Kidney (tissue), 14 donors: ENCODE data around the gene SLC45A1. TPM values are rescaled to one million over a fixed set of nuclear protein-coding genes. Genes with fewer than 3 reads are reported as not detected.

Experiments used
- DNase-seq, 5 donors: peaks; one replicate each; pipeline ENCODE4 v3.0.0-alpha.2; 2013 to 2020
- FAIRE-seq: peaks from 2 replicates; lab custom pipeline; 2012; peaks lifted over from hg19 to GRCh38; lab: Jason Lieb, UNC
- H3K27ac ChIP-seq, 2 donors: one replicate each; pipeline ENCODE4 v1.7.0; 2013; ENCODE audit warnings: low read depth in 2 of 2, low read length in 2 of 2, inconsistent platforms in 1 of 2
- H3K27me3 ChIP-seq: one replicate; pipeline ENCODE4 v1.7.1; 2013; ENCODE audit warnings: low read length, inconsistent platforms; ENCODE audit not compliant: control insufficient read depth, insufficient read depth
- H3K36me3 ChIP-seq, 3 donors: one replicate each; pipeline versions ENCODE4 v1.7.0 to v1.7.1; 2013; ENCODE audit warnings: low read length in 3 of 3, control low read depth in 1 of 3, inconsistent platforms in 1 of 3; ENCODE audit not compliant: insufficient read depth in 3 of 3, control insufficient read depth in 2 of 3
- H3K4me1 ChIP-seq, 3 donors: one replicate each; pipeline versions ENCODE4 v1.7.0 to v1.7.1; 2013; ENCODE audit warnings: low read length in 3 of 3, inconsistent platforms in 1 of 3, low read depth in 1 of 3; ENCODE audit not compliant: control insufficient read depth in 2 of 3, insufficient read depth in 2 of 3
- H3K4me3 ChIP-seq, 3 donors: one replicate each; pipeline versions ENCODE4 v1.7.0 to v1.8.1; 2013; ENCODE audit warnings: low read length in 3 of 3, control low read depth in 1 of 3, inconsistent platforms in 1 of 3
- H3K9ac ChIP-seq, 3 donors: one replicate each; pipeline versions ENCODE4 v1.7.0 to v1.7.1; 2013; ENCODE audit warnings: low read length in 3 of 3, control low read depth in 1 of 3, inconsistent platforms in 1 of 3
- H3K9me3 ChIP-seq, 3 donors: one replicate each; pipeline versions ENCODE4 v1.7.0 to v1.7.1; 2013; ENCODE audit warnings: low read length in 3 of 3, control low read depth in 1 of 3, inconsistent platforms in 1 of 3; ENCODE audit not compliant: control insufficient read depth in 2 of 3, insufficient read depth in 1 of 3
- intact Hi-C: fragments of 100-400 bp; cut with DNase I; formaldehyde crosslinking; loops from one replicate; pipeline ENCODE4 v1.11.1; 2022
- polyA plus RNA-seq: library from polyadenylated mRNA; stranded (reverse); fragments of 350-450 nt; fragmentation: Illumina TruSeq; extraction: RNeasy Lipid Tissue Mini Kit (QIAGEN cat#74804); gene quantifications from one replicate; pipeline ENCODE4 v1.2.3, GENCODE V29; 2014; ENCODE audit warnings: low read depth, low replicate concordance; ENCODE audit not compliant: insufficient read depth
- total RNA-seq: library from RNA; stranded (reverse); fragmentation: NEBNext Ultra II Directional; extraction: Animal tissue kit (Norgen Biotek cat#: 25700); gene quantifications from one replicate; pipeline ENCODE4 v1.2.1, GENCODE V29; 2021
- TF ChIP-seq, protein P1 (sequence below): IDR thresholded peaks from 3 replicates; pipeline ENCODE4 v1.5.1; 2012; ENCODE audit warnings: mild to moderate bottlenecking, moderate library complexity, borderline replicate concordance; ENCODE audit not compliant: insufficient read depth; ENCODE audit errors: extremely low read depth
- donor health status: control.
- donor health status: control.
- donor health status: control.
- donor health status: control.
- donor health status: control.
- donor health status: DM: yes; HTN: yes; CAD: no.
- donor health status: Normal renal cell carcinoma (clear cell type).

The SLC45A1 gene
- total and polyA plus RNA-seq, 2 donors from 2014 or later: 1.8 to 9.2 TPM

DNA sequence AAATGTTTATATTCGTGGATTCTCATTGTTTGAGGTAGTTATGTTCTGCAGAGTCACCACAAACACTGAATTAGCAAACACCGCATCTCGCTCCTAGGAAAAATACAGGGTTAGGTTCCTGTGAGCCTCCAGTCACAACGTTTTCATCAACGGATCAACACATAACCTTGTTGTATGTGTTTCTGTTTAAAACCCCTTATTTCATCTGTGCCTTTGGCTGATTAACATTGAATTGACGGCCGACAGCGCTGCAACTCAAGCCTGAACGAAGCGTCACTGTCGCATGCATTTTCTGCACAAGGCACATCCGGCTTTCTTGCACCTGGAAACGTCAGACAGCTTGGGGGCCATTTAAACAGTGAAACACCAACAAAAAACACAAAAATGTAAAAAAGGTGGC is 8.4 kb downstream of the SLC45A1 start:
- H3K9ac ChIP-seq: no peak overlapping the region
- FAIRE-seq: no peak

DNA sequence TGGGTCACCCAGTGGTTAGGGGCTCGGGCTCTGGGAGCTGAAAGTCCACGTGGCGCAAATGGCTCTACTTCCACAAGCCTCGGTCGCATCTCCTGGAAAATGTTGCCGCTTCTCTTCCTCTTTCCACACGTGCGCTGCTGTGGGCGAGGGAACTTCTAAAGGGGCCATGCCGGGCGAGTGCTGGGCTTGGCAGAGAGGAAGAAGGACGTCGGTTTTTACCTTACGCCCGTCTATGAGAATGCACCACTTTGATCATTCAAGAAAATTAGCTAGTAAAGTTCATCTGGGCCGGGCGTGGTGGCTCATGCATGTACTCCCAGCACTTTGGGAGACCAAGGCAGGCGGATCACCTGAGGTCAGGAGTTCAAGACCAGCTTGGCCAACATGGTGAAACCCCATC is 10.4 kb downstream of the SLC45A1 start:
- Histone ChIP-seq H3K36me3 (no peaks in the 10 kb centered on the region), H3K27me3 (no peaks in the 10 kb centered on the region), H3K9me3 (no peaks in the 10 kb centered on the region), H3K27ac (no peak overlapping the region), H3K4me1 (peaks cover 0 to 4% (median 0%) of the 10 kb centered on the region in 3 donors), H3K9ac (no peak overlapping the region), H3K4me3 (no peak overlapping the region)
- TF ChIP-seq, protein P1, sequence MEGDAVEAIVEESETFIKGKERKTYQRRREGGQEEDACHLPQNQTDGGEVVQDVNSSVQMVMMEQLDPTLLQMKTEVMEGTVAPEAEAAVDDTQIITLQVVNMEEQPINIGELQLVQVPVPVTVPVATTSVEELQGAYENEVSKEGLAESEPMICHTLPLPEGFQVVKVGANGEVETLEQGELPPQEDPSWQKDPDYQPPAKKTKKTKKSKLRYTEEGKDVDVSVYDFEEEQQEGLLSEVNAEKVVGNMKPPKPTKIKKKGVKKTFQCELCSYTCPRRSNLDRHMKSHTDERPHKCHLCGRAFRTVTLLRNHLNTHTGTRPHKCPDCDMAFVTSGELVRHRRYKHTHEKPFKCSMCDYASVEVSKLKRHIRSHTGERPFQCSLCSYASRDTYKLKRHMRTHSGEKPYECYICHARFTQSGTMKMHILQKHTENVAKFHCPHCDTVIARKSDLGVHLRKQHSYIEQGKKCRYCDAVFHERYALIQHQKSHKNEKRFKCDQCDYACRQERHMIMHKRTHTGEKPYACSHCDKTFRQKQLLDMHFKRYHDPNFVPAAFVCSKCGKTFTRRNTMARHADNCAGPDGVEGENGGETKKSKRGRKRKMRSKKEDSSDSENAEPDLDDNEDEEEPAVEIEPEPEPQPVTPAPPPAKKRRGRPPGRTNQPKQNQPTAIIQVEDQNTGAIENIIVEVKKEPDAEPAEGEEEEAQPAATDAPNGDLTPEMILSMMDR: no peak
- no peak for FAIRE-seq
- no peak for DNase-seq
- intact Hi-C loops: no loop called here

More for the DNA sequence above, 8.4 kb downstream of the SLC45A1 start:
- no peaks in the 10 kb centered on the region for H3K36me3 ChIP-seq
- peak in 1 of 5 donors; percentile 10 for DNase-seq
- intact Hi-C loops: no loop called here
- H3K4me3 ChIP-seq: no peak overlapping the region
- TF ChIP-seq, protein P1: no peak
- H3K27me3 ChIP-seq: no peaks in the 10 kb centered on the region
- H3K4me1 ChIP-seq: peaks cover 0 to 4% (median 0%) of the 10 kb centered on the region in 3 donors
- H3K27ac ChIP-seq: no peak overlapping the region
- no peaks in the 10 kb centered on the region for H3K9me3 ChIP-seq

DNA sequence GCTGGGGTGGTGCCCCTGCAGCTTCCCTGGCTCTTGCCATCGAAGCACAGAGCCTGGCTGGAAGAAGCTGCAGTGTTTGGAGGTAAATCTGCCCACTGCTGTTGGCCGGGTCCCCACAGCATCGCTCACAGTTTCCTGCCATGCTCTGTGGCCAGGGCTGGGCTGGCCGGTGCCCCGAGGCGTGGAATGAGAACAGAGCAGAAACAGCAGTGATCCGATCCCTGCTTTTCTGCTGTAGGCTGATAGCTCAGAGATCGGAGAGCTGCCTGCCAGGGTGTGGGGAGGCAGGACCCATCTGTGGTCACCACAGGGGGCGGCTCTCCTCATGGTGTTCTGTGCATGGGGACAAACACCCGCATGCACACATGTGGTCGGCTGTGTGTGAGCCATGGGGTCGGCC is 11.5 kb downstream of the SLC45A1 start:
- H3K27me3 ChIP-seq: no peaks in the 10 kb centered on the region
- H3K36me3 ChIP-seq: no peaks in the 10 kb centered on the region
- no peak for DNase-seq
- H3K27ac ChIP-seq: no peak overlapping the region
- no peaks in the 10 kb centered on the region for H3K4me1 ChIP-seq
- no peak overlapping the region for H3K4me3 ChIP-seq
- no peaks in the 10 kb centered on the region for H3K9me3 ChIP-seq
- H3K9ac ChIP-seq: no peak overlapping the region
- FAIRE-seq: no peak
- intact Hi-C loops: no loop called here
- TF ChIP-seq, protein P1: no peak

DNA sequence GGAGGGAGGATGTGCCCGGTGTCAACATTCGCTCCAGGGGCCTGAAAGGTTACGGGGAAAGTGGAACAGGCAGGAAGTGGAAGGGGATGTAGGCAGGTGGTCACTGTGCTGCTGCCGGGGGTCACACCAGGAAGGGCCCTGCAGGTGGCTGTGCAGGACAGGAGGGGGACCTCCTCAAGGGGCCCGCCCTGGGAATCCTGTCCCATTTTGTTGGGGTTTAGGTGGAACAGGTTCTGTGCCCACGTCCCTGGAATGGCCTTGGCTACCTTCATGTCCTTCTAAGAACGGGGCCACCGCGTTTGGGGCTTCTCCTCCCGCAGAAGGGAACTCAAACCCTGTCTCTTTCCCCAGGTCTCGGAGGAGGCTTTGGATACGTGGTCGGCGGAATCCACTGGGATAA is 11.9 kb downstream of the SLC45A1 start:
- intact Hi-C loops: no loop called here
- DNase-seq: no peak
- no peaks in the 10 kb centered on the region for H3K27me3 ChIP-seq

More for the DNA sequence above, 11.9 kb downstream of the SLC45A1 start:
- Histone ChIP-seq H3K36me3 (no peaks in the 10 kb centered on the region), H3K9me3 (no peaks in the 10 kb centered on the region), H3K9ac (no peak overlapping the region), H3K4me1 (no peaks in the 10 kb centered on the region), H3K4me3 (no peak overlapping the region), H3K27ac (no peak overlapping the region)
- TF ChIP-seq, protein P1: no peak
- FAIRE-seq: no peak
